NCI-H187 (cell line): ENCODE measurements around the gene GUSB.
"Not testable (repeated sequence)": the region's sequence is repeated elsewhere in the genome, so short reads cannot be mapped to it uniquely, and the experiment has no call there.

ENCODE experiments used
- DNase-seq, 2 experiments: peaks; one replicate each; lab custom pipeline; 2025; lab: John Stamatoyannopoulos, UW

The GUSB gene

DNA sequence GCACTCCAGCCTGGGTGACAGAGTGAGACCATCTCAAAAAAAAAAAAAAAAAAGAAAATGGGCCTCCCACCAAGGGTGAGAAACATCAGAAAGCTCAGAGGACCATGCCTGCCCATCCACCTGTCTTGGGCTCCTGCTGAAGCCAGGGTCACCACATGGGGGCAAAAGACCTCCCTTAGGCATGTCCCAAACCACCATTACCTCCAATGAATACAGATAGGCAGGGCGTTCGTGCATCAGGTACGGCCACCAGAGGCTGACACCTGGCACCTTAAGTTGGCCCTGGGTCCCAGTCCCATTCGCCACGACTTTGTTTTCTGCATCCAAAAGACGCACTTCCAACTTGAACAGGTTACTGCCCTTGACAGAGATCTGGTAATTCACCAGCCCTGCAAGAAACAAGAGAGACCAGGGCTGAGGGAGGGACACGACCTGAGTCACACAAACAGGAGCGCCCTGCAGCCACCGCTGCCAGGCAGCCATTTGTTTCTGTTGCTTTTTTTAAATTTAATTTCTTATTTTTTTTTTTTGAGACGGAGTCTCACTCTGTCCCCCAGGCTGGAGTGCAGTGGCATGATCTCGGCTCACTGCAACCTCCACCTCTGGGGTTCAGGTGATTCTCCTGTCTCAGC lies 6.1 kb downstream of the GUSB start:
- DNase-seq: no peak

DNA sequence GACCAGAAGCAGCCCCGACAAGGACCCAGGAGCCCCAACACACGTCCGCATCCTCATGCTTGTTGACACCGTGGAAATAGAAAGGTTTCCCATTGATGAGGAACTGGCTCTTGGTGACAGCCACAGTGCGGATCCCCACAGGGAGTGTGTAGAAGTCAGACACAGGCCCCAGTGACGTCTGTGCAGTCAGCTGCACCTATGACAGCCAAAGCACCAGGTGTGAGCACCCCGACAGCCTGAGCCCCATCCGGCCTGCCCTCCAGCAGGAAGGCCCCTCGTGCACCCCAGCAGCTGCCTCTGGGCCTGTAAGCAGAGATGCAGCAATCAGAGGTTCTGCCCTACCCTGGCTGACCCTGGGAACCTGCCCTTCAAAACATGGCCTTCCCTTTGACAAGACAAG lies 7.1 kb downstream of the GUSB start:
- no peak for DNase-seq

DNA sequence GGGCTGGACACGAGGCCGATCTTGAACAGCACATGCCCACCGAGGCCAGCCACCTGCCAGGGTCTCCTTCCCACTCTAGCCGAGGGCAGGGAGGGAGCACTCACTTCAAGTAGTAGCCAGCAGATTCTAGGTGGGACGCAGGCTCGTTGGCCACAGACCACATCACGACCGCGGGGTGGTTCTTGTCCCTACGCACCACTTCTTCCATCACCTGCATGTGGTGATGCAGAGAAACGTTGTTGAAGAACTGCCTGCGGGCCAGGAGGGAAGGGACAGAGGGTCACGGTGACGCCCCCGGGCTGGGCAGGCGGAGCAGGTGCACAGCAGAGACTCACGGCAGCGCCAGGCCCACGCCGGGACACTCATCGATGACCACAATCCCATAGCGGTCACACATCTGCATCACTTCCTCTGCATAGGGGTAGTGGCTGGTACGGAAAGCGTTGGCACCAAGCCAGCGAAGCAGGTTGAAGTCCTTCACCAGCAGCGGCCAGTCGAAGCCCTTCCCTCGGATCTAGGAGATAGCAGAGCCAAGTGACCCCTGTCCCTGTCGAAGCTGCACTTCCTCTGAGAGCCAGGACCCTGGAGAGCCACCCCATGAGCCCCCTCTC lies 7.7 kb downstream of the GUSB start:
- DNase-seq: no peak

DNA sequence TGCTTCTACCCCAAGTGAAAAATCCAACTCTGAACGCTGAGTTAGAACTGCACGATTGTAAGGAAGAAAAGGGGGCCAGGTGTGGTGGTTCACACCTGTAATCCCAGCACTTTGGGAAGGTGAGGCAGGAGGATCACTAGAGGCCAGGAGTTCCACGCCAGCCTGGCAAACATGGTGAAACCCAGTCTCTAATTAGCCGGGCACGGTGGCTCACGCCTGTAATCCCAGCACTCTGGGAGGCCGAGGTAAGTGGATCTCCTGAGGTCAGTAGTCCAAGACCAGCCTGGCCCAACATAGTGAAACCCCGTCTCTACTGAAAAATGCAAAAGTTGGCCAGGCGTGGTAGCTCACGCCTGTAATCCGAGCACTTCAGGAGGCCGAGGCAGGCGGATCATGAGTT lies 9.0 kb downstream of the GUSB start:
- no peak for DNase-seq

DNA sequence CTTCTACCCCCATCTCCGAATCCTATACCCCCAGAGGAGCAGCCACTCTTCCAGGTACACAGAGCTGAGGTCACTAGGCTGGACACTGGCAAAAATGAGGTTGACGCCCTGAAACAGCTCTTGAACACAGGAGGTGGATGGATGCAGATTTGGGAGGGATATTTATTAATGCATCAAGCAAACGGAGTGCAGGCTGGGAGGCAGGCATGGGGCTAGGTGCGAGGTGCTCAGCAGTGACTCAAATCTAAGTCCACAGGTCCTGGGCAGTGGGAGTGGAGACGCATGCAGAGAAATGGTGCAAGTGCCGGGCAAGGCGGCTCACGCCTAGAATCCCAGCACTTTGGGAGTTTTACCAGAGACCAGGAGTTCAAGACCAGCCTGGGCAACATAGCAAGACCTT lies 11.0 kb downstream of the GUSB start:
- no peak for DNase-seq

DNA sequence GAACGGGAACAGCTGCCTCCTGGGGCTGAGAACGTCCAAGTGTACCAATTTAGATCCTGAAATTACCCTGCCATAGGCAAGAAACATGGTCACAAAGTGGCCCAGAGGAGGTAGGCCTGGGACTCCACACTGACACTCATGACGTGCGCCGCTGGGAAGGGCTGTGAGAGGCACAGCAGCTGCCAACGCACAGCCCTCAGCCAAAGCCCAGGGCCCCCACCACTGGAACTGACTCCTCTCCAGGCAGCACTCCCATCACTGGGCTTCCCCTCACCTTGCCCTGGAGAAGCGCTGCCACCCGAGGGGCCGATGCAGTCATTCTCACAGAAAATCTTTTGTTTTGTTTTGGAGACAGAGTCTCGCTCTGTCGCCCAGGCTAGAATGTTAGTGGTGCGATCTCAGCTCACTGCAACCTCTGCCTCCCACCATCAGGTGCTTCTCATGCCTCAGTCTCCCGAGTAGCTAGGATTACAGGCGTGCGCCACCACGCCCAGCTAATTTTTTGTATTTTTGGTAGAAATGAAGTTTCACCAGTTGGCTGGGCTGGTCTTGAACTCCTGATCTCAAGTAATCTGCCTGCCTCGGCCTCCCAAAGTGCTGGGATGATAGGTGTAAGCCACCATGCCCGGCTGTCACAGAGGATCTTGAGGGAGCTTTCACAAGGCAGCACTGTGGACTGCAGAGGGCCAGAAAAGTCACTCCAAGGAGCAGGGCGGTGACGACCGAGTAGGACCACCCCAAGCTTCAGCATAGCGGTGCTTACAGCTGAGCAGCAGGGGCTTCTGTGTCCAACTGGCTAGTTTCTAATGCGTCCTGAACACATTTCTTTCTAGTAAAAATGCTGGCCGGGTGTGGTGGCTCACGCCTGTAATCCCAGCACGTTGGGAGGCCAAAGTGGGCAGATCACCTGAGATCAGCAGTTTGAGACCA lies 13.5 kb downstream of the GUSB start:
- DNase-seq: no peak

DNA sequence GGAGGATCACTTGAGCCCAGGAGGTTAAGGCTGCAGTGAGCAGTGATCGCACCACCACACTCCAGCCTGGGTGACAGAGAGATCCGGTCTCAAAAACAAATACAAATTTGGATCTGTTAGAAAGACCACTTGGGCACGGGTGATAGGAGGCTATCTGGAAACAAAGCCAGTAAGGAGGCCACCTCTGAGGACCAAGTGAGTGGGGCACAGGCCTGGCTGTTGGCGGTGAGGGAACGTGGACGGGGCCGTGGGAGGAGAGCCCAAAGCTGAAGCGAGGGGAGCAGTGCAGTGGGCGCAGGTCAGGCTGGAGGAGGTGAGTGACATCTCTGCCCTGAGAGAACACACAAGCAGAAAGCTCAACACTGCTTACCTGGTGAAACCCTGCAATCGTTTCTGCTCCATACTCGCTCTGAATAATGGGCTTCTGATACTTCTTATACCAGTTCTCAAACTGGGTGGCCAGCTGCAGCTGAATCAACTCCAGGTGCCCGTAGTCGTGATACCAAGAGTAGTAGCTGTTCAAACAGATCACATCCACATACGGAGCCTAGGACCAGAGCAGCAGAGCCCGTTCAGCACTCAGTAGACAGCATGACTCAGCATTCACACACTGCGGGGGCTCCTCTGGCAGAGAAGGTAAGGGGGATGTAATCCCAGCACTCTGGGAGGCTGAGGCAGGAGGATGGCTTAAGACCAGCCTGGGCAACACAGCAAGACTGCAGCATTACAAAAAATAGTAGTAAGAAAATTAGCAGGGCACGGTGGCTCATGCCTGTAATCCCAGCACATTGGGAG lies 14.5 kb downstream of the GUSB start:
- DNase-seq: no peak

DNA sequence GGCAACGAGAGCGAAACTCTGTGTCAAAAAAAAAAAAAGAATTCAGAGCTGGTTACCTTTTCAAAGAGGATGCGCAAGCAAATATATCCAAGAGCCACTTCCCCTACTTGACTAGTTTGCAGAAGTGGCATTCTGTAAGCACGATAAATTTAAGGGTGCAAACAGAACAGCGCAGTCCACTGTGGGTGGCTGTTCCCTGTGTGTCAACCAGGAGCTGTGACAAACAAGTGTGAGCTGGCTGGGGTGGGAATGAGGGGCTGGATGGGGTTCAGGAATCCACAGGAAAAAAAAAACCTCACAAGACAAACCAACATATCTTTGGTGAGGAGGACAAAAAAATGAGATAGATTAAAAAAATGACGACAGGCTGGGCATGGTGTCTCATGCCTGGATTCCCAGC lies 15.9 kb downstream of the GUSB start:
- no peak for DNase-seq

DNA sequence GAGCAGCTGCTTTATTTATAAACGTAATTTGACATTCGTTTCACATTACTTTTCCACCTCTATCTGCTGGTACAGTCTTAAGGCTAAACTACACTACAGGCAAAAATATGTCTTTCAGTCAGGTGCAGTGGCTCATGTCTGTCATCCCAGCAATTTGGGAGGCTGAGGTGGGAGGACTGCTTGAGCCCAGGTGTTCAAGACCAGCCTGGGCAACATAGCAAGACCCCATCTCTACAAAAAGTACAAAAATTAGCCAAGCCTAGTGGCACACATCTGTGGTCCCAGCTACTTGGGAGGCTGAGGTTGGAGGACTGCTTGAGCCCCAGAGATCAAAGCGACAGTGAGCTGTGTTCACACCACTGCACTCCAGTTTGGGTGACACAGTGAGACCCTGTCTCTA lies 17.3 kb downstream of the GUSB start:
- not testable (repeated sequence) for DNase-seq

DNA sequence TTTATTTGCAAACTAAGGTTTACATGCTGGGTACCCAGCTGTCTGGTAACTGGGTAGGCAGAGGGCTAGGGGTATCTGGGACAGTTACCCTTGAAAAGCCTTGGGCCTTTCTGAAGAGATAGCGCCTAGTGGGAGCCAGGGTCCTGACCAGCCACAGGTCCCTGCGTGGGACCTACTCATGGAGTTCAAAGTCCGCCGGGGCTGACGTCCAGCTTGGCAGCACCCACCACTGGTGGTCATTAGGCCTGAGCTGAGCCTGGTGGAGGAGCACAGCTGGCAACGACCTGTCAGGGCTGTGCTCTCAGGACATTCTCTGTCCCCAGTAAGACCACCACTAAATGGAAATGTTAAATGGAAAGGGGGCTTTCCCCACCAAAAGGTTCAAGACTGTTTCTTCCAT lies 20.0 kb downstream of the GUSB start:
- no peak for DNase-seq

DNA sequence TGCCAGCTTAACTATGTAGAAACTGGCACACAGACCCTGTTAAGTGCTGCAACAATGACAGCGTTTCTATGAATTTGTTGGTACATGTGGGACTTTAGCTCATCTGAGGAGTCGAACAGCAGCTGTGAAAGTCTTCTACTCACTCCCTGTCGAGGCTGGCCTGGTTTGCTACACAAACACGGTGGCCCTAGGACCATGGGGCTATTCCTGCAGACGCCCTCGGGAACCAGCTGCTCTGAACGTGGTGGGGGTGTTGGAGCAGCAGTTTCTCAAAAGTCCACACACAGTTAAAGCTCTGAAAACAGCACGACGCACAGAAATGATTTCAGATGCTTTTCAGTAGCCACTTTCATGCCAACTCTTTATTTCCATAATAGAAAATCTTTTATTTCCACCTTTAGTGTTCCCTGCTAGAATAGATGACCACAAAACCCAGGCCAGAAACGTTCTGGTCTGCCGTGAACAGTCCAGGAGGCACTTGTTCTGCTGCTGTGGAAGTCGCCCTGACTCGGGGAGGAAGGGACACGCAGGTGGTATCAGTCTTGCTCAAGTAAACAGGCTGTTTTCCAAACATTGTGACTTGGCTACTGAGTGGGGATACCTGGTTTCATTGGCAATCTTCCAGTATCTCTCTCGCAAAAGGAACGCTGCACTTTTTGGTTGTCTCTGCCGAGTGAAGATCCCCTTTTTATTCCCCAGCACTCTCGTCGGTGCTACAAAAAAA lies 21.5 kb downstream of the GUSB start:
- DNase-seq: no peak

DNA sequence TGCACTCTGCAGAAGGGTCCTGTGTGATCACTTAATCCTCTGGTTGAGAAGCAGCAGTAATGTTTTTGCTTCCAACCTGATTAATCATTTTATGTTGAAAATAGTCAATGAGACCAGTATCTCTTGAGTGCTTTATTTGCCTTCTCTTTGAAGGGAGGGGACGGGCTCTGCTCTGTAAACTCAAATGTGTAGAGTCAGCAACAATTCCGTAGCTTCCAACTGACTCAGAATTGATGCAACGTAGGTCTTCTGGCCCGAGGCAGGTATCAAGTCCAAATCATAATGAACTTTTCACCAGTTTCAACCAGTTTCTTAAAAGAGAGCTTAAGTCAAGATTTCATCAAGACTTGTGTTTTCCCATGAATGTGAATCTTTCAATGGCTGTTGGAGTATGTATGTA lies 26.3 kb downstream of the GUSB start:
- no peak for DNase-seq

DNA sequence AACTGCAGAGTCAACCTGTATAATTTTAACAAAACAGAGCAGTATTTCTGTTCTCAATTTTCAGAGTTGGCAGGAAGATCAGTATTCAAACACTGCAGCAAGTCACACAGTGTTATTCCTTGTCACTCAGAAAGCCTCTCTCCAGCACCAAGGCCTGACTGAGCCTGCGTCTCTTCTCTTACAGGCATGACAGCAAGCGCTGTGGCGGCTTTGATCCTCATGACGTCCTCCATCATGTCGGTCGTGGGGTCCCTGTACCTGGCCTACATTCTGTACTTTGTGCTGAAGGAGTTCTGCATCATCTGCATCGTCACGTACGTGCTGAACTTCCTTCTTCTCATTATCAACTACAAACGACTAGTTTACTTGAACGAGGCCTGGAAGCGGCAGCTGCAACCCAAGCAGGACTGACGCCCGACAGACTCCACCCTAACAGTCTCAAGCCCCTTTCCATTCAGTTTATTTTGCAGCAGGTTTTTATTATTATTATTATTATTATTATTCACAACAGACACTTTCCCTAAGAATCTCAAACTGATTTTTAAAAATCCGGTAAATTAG lies 28.0 kb downstream of the GUSB start:
- no peak for DNase-seq

DNA sequence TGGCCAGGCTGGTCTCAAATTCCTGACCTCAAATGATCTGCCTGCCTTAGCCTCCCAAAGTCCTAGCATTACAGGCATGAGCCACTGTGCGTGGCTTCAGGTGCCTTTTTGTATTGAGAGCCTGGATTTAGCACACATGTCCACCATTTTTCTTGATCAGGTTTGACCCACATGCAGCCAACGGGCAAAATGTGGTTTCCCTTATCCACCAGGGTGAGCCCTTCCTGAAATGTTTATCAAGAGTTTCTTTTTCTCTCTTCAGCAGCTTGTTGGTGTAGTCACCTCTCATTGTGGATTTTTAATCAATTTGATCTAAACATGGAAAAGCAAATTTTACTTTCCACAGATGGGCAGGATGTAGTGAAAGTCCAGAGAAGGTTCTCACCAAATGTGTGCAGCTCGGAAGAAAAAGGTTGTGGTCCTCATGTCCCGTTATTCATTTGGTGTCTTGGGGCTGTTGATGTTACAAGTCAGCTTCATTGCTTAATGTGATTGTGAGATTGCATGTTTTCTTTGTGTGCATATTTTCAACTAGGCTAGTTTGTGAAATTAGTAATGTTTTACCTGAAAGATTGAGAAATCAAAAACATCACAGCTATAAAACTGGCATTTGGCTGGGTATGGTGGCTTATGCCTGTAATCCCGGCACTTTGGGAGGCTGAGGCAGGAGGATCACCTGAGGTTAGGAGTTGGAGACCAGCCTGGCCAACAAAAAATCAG lies 28.9 kb downstream of the GUSB start:
- no peak for DNase-seq

DNA sequence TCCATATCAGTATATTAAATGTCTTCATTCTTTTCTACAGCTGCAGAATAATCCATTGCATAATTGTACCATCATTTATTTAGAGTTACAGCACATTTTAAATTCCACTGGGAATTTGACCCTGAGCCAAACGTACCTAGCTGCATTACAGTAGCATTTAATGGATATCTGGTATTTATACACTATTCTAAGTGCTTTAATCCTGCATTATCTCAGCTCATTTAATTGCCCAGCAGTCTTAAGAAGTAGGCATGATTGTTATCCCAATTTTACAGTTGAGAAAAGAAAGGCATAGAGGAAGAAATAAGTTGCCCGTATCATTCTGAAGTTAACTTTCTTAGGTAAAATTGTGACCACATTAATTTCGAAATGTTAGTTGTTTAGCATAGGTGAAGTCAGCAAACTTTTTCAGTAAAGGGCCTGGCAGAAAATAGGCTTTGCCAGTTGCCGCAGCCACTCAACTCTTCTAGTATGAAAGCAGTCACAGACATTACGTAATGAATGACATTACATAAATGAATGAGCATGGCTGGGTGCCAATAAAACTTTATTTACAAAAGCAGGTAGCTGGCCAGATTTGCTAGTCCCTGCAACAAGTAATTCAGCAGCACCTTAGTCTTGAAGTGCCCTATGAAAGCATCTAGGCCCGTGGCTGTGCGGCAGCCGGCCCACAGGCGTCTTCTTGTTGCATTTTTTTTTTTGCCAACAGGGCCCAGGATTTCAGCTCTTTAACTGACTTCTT lies 30.0 kb downstream of the GUSB start:
- DNase-seq: no peak

DNA sequence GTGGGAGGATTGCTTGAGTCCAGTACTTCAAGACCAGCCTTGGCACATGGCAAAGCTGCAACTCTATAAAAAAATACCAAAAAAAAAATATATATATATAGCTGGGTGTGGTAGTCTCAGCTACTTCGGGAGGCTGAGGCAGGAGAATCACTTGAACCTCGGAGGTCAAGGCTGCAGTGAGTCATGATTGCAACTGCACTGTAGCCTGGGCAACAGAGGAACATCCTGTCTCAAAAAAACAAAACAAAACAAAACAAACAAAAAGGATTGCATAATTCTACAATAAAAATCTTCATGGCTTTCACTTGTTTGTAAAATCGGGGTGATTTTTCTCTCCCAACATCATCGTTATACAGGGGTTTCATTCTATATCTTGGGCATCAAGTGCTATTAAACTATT lies 35.1 kb downstream of the GUSB start:
- no peak for DNase-seq

DNA sequence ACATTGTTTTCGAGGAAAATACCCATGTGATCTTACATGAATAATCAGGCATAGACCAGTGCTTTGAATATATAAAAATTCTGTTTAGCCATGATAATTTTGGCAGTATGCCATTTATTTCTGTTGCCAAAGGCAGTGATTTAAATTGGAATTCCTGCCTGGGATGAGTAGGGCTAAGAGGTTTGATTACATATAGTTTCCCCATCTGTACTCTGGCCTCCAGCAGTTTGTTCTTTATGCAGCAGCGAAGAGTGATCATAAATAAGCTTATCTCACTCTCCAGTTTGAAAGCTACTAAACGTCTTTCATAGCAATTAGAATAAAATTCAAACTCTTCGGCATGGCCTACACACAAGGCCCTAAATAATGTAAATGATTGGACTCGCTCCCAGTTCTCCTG lies 36.2 kb downstream of the GUSB start:
- not testable (repeated sequence) for DNase-seq

DNA sequence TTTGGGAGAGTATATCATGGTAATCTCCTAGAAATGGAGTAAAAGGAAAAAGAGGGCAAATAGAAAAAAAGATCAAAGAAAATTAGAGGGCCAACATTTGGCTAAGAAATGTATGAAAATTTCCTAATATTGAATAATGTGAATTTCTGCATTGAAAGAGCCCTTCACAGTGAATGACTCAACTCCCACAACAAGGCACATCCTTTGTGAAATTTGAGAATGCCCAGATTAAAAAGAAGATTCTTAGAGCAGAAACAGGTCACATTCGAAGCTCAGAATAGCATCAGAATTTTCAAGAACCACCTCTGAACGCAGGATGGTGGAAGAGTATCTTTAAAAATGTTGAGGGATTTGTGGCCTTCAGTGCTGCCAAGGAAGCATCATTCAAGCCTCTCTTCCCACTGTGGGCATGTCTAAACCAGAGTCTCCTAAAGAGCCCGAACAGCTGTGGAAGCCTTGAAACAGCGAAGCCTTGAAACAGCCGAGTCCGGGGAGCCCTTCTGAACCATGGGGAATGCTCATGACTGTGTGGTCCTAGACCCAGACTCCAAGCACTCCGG lies 43.6 kb downstream of the GUSB start:
- no peak for DNase-seq

DNA sequence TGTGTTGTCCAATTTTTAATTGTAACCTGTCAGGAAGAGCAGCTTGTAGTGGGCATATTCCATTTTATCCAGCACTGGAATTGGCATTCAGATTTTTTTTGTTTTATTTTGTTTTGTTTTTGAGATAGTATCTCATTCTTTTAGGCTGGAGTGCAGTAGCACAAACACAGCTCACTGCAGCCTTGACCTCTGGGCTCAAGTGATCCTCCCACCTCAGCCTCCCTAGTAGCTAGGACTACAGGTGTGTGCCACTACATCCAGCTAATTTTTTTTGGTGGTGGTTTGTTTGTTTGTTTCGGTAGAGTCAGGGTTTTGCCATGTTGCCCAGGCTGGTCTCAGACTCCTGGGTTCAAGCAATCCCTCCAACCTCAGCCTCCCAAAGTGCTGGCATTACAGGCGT lies 44.7 kb downstream of the GUSB start:
- no peak for DNase-seq

DNA sequence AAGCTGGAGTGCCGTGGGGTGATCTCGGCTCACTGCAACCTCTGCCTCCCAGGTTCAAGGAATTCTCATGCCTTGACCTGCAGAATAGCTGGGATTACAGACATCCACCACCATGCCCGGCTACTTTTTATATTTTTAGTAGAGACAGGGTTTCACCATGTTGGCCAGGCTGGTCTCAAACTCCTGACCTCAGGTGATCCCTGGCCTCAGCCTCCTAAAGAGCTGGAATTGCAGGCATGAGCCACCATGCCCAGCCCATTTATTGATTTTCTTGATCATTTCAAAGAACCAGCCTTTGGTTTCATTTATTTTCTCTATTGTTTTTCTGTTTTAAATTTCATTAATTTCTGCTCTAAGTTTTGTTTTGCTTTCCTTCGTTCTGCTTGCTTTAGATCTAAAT lies 50.3 kb downstream of the GUSB start:
- DNase-seq: no peak
